HepG2 (cell line): ENCODE measurements around the gene HYAL2. TPM values are rescaled to one million over a fixed set of nuclear protein-coding genes. Genes with fewer than 3 reads are reported as not detected.

Experiments
- DMTF1 ChIP-seq: sonication (generic); formaldehyde crosslinking; IDR thresholded peaks from 2 replicates; pipeline ENCODE4 v1.4.0; 2020; ENCODE audit warnings: mild to moderate bottlenecking, missing genetic modification reagents
- SCMH1 ChIP-seq: sonication (generic); formaldehyde crosslinking; IDR thresholded peaks from 2 replicates; pipeline ENCODE4 v1.9.0; 2021; ENCODE audit warnings: missing genetic modification reagents, mild to moderate bottlenecking, borderline replicate concordance
- SIN3B ChIP-seq: fragments of 150-350 bp; IDR thresholded peaks from 2 replicates; pipeline ENCODE4 v1.6.1; 2014; ENCODE audit warnings: low read length
- ZNF160 ChIP-seq: sonication (generic); formaldehyde crosslinking; IDR thresholded peaks from 2 replicates; pipeline ENCODE4 v1.8.0; 2022; ENCODE audit warnings: mild to moderate bottlenecking, inconsistent platforms, missing genetic modification reagents
- ZNF230 ChIP-seq: sonication (generic); formaldehyde crosslinking; IDR thresholded peaks from 2 replicates; pipeline ENCODE4 v1.4.0; 2020; ENCODE audit warnings: mild to moderate bottlenecking, missing genetic modification reagents
- ZNF343 ChIP-seq: sonication (generic); formaldehyde crosslinking; IDR thresholded peaks from 2 replicates; pipeline ENCODE4 v1.4.0; 2020; ENCODE audit warnings: mild to moderate bottlenecking, missing genetic modification reagents
- ZNF7 ChIP-seq: IDR thresholded peaks from 2 replicates; pipeline ENCODE4 v1.6.1; 2016; ENCODE audit warnings: missing biosample characterization, missing genetic modification reagents
- ZNF891 ChIP-seq: sonication (generic); formaldehyde crosslinking; IDR thresholded peaks from 2 replicates; pipeline ENCODE4 v1.5.0; 2020; ENCODE audit warnings: mild to moderate bottlenecking, missing genetic modification reagents
- polyA plus RNA-seq, 8 experiments: library from polyadenylated mRNA; depleted of rRNA in 3 of 8; stranded (reverse) in 7 of 8; unstranded in 1 of 8; fragments of >200 nt; fragmentation: Illumina TruSeq in 4 of 8; extraction: Trizol in 4 of 8; gene quantifications; 2 replicates each; pipeline versions ENCODE4 v1.2.1 to v1.2.3, GENCODE V29; 2011 to 2016; ENCODE audit warnings: low read depth in 4 of 8, missing spikeins in 1 of 8, mixed read lengths in 1 of 8; ENCODE audit not compliant: insufficient read depth in 1 of 8
- total RNA-seq, 5 experiments: library from RNA; depleted of rRNA; stranded (reverse); fragments of >200 nt; fragmentation: Illumina TruSeq; extraction: Trizol; gene quantifications; 2 replicates each; pipeline ENCODE4 v1.2.3, GENCODE V29; 2016; ENCODE audit warnings: low read depth in 1 of 5
- TF ChIP-seq, protein P1 (sequence below): sonication (generic); formaldehyde crosslinking; IDR thresholded peaks from 2 replicates; pipeline ENCODE4 v1.4.0; 2020; ENCODE audit warnings: mild to moderate bottlenecking, missing genetic modification reagents

HYAL2 gene
- total and polyA plus RNA-seq, 2 of the 13 experiments (the other 11 are each of a cell fraction or from before 2014, with no cell fraction given), result 76.2 to 102 TPM

GRCh38 chr3:50327943-50328691 lies 5.6 kb upstream of the HYAL2 start, which contains the start of gene TUSC2 (continued):
- TF ChIP-seq, protein P1, sequence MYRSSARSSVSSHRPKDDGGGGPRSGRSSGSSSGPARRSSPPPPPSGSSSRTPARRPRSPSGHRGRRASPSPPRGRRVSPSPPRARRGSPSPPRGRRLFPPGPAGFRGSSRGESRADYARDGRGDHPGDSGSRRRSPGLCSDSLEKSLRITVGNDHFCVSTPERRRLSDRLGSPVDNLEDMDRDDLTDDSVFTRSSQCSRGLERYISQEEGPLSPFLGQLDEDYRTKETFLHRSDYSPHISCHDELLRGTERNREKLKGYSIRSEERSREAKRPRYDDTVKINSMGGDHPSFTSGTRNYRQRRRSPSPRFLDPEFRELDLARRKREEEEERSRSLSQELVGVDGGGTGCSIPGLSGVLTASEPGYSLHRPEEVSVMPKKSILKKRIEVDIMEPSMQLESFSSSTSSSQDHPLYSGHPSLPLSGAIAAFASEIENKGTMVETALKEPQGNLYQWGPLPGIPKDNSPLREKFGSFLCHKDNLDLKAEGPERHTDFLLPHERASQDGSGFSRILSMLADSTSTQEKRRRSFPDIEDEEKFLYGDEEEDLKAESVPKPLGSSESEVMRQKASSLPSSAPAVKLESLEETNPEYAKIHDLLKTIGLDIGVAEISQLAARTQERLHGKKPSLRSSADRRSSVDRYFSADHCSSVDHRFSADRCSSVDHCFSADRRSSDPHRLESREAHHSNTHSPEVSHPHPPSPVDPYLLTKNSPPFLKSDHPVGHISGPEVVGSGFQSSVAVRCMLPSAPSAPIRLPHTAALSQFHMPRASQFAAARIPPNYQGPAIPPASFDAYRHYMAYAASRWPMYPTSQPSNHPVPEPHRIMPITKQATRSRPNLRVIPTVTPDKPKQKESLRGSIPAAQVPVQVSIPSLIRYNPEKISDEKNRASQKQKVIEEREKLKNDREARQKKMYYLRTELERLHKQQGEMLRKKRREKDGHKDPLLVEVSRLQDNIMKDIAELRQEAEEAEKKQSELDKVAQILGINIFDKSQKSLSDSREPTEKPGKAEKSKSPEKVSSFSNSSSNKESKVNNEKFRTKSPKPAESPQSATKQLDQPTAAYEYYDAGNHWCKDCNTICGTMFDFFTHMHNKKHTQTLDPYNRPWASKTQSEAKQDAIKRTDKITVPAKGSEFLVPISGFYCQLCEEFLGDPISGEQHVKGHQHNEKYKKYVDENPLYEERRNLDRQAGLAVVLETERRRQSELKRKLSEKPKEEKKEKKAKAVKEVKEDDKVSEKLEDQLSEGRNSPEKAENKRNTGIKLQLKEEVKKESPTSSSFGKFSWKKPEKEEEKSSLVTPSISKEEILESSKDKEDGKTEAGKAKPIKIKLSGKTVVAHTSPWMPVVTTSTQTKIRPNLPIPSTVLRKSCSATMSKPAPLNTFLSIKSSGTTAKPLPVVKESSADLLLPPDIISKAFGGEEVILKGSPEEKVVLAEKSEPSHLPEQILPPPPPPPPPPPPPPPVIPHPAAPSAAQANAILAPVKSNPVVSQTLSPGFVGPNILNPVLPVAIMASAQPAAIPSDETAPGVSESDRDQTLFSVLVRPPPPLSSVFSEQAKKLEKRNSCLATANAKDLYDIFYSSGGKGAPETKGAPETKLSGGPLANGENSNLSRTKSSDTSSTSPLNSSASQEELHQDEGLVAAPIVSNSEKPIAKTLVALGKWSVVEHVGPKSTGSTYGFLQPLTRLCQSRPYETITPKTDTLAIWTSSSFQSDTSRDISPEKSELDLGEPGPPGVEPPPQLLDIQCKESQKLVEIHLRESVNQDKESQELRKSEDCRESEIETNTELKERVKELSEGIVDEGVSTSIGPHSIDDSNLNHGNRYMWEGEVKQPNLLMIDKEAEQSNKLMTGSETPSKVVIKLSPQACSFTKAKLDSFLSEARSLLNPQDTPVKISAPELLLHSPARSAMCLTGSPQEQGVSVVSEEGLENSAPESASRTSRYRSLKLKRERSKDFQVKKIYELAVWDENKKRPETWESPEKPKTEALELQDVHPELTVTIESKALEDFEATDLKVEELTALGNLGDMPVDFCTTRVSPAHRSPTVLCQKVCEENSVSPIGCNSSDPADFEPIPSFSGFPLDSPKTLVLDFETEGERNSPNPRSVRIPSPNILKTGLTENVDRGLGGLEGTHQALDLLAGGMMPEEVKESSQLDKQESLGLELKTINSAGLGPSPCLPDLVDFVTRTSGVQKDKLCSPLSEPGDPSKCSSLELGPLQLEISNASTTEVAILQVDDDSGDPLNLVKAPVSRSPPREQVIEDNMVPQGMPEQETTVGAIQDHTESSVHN, result no peak
- TF ChIP-seq ZNF230 (CRISPR knock-in tag) (0 out of 2 replicates have a peak, but pooled peaks have one; percentile 64), SCMH1 (CRISPR knock-in tag) (no peak), ZNF7 (CRISPR knock-in tag) (no peak), ZNF891 (0 out of 2 replicates have a peak, but pooled peaks have one; percentile 56), DMTF1 (CRISPR knock-in tag) (no peak), ZNF160 (CRISPR knock-in tag) (no peak), SIN3B (peak; percentile 57; the same call in 1 of the 2 replicates), ZNF343 (CRISPR knock-in tag) (no peak)
